DLD1 (cell line): Measurements from ENCODE around the gene TASOR2.

Experiments
- in situ Hi-C: cut with HindIII; loops from 2 replicates; pipeline ENCODE4 v1.10.0; 2017; ENCODE audit warnings: low sequenced_read_pairs

Gene TASOR2

DNA sequence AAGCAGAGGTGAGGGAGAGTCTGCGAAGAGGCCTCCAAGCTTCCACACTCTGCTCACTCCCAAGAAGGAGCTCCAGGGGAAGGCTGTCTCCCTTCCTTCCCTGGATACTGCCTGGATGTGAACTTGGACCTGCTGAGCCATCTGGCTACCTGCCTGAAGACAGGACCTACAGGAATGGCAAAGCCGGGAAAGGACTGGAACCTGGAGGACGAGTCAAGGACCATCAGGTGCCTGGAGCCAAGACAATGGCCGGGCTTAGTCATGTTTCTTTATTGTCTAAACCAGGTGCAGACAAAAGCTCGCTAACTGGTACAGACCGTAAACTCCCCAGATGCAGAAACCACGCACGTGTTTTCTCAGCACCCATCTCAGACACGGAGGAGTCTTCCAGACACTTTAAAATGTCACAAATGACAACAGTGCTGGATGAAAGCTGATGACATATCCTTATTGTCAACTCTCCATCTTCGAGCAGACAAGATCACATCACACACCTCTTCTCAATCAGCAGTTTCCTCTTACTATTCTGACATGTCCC, 30.4 kb upstream of the TASOR2 start:
- in situ Hi-C loops: no loop called here

DNA sequence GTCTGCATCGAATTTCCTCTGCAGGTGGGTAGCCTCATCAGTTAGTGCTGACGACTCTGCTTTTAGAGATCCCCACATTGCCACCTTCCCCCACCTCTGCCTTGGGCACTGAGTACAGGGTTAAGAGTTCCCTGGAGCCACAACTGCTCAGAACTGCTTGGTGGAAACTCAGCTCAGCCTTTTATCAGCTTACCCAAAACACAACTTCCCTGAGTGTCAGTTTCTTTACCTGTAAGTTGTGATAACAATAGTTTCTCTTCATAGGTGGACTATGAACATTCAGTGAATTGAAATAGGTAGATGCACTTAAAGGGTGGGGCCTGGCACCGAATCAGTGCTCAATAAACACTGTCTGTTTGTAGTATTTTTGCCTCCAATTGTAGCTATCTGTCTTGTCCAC, 29.5 kb upstream of the TASOR2 start:
- in situ Hi-C loops: no loop called here

DNA sequence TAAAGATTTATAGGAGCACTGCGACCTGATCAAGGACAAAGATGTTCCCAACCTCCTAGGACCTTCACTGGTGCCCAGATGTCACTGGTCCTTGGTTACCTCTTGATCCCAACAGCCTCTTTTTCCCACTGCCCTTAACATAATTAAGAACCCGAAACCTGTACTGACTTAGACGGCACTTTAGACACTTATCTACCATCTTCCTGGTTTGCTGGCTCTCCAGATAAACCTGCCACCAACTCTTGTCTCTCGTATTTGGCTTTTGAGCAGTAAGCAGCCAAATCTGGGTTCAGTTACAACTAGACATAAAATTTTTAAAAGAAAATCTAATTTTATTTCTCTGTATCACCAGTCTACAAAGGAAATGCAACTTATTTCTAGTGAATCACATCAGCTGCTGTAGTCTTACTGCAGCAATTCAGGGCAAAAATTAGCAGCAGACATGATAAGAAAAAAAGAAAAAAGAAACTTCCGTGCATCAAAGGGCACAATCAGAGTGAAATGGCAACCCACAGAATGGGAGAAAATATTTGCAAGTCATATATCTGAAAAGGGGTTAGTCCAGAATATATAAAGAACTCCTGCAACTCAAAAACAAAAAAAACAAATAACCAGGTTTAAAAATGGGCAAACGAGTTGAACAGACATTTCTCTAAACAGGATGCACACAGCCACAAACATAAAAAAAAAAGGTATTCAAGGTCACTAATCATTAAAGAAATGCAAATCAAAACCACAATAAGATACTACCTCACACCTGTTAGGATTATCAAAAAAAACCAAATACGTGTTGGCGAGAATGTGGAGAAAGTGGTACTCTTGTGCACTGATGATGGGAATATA, 27.7 kb upstream of the TASOR2 start:
- in situ Hi-C loops: no loop called here

DNA sequence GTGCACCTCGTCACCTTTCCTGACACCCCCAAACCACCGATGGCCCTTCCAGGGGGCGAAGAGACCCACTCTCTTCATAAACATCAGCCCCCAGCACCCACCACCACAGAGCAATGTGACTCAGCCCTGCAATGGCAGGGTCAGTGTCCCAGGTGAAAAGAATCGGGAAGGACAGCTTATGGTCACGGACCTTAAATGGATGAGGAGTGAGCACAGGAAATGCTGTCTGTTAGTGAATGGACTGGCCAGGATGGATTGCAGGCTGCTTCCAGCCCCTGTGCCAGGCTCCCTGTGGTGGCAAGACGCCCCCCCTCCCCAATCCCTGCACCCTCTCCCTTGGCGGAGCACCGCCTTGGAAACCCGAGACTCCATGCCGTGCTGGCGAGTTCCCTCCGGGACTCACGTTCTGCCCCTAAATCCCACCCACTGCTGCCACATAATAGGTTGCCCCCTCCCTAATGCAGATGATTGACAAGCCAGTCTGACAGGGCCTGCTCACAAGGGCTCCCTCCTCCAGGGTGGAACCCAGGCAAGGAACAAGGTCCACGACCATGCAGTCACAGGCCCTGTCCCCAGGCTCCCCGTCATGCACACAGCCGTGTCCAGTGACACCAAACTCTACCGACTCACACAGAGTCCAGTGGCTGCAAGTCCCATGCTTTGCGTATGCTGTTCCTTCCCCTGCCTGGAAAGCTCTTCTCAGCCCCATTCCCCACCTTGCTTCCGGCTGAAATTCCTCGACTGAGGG, 25.6 kb upstream of the TASOR2 start:
- in situ Hi-C loops: no loop called here

DNA sequence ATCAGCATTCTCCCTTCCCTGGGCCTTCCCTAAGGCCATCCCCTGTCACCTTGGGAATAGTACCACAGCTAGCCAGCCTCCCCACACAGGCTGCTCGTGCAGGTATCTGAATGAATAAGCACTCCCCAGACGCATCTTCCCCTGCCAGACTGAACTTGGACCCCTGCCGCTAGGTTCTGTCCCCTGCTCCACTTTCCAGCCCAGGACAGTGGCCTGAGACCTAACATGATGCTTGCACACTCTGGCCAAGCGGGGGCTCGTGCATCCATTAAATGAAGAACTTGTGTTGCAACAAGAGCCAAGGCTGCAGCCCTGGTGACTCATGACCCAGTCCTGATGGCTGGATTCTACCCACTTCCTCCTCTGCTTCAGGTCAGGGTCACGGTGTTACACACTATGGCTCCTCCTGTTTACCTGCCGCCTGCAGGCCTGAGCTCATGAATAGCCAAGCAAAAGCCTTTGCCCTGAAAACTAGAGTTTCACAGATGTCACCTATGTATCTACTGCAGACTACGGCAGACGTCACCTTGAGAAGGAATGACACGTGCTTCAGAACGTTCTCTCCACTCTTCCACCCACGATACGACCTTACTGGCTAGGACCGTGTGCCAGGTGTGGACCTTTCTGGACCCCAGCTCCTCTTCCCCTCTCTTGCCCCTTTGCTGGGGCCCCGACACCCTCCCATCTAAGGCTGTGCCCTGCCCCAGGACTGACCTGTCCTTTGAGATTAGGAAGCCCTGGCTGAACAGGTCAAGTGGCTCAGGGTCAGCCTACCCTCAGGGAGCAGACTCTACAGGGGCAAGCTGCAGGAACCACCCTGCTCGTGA, 24.7 kb upstream of the TASOR2 start:
- in situ Hi-C loops: no loop called here

DNA sequence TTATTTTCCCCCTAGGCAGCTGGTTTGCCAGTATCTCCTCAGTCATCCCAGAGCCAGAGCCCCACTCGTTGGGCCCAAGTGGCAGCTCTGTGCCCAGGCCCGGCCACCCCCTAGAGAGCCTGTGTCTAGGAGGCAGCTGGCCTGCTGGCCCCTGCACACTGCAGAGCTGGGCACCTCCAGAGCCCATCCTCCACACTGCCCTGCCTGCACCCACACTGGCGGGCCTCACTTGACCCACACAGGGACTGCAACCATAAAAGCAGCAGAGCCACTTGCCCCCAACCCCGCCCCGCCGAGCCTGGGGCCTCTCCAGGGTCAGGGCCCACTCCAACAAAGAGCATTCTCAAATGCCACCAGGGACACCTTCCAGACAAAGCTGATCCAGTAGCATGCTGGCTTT, 23.6 kb upstream of the TASOR2 start:
- in situ Hi-C loops: no loop called here

DNA sequence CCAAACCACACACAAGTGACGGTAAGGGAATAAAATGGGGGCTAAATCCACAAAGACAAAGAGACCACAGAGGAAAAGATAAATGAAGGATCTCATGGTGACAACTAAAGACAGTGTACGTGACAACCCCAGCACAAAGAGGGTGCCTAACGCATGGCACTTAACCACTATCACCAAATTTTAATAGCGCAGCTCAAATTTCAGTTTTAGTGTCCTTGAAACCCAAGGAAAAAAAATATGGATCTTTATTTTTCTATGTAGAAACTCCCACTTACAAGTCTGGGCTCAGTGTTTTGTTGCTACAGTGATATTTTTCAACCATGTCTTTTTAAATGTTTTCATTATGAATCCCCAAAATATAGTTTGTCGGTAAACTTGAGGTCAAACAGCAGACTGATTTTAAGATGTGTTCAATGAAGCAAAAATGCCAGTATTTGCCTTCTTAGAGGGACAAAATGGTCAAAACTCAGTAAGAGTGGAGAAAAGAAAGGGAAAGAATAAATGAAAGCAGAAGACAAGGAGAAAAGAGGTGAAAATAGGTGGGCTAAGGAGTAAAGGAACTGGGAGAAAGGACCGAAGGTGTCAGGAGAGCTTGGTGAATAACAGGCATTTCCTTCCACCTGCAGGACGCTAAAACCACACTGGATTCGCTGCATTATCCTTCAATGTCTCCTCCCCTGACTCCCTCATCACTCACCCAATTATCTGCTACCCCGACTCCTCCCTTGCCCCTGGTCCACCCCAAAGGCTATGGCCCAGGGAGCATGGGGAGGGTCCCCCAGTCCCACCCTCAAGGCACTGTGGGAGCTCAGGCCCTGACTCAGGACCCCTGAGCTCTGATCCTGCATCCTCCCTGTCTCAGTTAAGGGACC, 21.7 kb upstream of the TASOR2 start:
- in situ Hi-C loops: no loop called here

DNA sequence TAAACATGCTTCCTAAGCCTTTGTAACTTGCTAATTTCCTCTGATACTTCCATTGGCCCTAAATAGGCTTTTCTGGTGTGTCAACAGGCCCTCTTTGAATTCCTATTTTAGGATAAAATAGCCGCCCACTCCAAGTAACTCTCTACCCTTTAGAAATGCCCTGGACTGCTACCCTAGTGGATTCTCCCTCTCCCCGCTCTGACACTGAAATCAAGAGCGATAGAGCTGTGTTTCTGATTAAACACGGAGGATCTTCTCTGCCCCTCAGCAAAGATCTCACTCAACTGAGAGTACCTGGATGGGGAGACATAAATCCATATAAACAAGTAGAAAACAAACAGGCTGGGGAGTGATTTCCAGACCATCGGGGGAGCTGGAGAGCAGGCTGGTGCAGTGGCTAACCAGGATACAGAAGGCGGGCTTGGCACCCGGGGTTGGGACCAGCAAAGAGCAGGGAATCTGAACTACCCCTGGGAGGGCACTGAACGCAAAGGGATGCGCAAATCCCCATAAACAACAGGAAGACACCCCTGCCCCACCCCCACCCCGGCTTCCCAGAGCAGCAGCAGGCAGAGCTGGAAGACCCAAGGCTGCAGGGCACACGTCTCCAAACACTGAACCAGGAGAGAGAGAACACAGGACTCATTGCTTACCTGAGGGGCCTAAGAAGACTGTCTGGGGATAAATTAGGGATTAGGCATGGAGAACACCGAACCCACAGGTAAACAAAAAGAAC, 20.8 kb upstream of the TASOR2 start:
- in situ Hi-C loops: no loop called here

DNA sequence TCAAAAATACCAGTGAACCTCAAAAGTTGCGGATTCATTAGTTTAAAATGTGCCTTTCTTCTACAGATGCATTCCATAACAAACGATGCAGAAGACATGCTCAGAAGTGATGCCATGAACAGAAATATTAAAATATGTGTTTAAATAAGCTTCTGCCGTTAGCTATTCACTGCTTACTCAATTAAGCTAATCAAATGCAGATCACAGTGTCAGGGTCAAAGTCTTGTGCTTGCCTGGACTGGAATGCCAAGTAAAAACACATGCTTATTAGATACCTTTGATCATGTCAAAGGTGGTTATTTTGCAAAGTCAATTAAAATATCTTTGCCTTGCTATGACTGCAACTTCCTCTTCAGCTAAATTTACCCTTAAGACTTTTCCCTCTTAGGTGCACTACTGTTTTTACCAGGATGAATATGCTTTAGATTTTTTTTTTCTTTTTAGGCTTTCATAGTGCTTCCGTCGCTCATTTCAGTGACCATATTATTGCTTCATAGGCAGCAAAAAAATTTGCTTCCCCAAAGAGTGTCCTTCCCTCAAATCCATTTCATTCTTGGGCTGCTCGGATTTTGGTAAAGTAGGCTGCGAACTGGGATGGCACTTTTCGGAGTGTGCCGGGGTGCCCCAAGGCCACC, 19.1 kb upstream of the TASOR2 start:
- in situ Hi-C loops: no loop called here

DNA sequence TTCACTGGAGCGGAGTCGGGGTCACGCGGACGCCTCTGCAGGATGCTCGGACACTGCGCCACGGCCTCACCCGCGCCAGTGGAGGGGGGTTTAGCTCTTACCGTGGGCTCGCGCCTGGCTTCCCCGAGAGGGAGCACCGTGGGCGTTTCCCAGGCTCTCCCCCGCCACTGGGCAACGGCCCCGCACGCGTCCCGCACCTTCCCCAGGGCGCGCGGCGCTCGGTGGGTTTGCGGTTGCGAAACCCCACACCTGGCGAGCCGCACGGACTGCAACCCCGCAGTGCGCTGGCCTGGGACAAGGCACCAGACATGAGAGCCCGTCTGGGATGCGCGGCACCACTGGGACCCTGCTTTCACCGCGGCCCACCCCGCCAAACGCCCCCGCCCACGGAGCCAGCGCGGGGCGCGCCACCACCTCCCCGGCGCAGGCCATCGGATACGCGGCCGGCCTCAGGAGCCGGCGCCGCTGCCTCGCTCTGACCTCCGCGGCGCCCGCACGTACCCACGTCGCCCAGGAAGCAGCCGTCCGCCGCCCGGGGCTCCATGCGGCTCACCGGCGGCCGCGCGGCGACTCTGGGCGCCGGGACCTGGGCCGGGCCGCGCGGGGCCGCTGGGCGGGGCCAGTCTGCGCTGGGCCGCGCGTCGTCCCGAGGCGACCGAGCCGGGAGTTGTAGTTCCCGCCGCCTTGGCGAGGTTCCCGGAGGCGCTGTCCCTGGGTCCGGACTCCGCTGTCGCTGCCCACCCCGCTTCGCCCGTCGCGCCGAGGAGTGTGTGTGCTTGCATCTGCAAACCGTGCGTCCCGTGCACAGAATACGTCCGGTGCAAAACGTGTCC, 18.4 kb upstream of the TASOR2 start, which contains the start of gene ASB13:
TSS of gene ASB13 (minus strand) at position 588 of the 833 bp plus-strand sequence. CDS start at position 544, 44 bp downstream.
- in situ Hi-C loops: no loop called here

DNA sequence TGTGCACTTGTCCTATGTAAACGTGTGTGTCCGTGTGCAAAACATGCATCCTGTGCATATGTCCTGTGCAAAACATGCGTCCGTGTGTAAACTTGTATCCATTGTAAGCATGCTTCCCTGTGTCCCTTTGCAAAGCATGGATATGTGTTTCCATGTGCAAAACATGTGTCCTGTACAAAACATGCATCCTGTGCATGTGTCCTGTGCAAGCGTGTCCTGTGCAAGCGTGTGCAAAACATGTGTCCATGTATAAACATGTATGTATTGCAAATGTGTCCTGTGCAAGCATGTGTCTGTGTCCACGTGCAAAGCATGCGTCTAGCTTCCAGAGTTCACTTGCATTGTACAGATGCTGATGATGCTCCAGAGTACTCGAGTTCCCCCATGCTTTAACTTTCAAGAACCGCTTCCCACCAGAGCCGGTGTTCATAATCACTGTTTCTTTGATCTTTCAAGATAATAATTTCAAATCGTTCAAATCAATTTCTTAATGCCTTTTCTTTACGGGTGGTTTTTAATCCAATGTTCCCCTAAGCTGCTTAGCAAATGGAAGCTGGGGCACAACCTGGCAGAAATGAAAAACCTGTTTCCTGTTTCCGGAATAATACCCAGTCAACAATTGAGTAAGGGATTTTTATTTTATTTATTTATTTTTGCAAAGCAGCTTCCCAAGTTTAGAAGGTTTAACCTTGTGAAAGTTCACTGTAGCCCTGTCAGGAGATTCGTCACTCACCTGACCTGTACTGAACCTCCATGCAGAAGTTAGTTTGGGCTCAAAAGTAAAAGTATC, 17.6 kb upstream of the TASOR2 start:
- in situ Hi-C loops: no loop called here

DNA sequence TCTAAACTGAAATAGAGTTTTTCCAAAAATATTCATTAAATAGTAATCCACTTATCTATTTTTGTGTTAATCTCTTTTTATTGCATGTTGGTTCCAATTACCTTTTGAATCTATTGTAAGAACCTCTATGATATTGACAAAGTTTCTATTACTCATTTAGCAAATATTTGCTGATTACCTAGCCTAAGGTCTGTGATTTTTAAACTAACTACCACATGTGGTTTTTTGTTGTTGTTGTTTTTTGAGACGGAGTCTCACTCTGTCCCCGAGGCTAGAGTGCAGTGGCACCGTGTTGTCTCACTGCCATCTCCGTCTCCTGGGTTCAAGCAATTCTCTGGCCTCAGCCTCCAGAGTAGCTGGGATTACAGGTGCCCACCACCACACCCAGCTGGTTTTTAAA, 16.2 kb upstream of the TASOR2 start:
- in situ Hi-C loops: no loop called here

DNA sequence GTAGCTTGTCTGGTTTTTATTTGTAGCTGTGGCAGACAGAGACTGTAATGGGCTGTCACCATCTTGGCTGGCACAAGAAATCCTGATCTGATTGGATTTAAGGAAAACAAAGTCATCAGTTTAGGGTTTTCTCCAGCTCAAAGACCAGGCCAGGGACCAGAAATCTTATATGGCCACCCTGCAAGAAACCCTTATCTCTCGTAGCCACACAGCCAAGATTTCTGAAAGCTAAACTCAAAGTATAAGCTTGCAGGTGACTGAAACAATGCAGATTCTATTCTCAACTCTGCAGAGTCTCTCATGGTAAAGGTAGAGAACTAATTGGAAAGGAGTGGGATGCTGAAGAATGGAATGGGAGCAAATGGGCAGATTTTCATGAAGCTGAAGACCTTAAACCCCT, 15.0 kb upstream of the TASOR2 start:
- in situ Hi-C loops: no loop called here

DNA sequence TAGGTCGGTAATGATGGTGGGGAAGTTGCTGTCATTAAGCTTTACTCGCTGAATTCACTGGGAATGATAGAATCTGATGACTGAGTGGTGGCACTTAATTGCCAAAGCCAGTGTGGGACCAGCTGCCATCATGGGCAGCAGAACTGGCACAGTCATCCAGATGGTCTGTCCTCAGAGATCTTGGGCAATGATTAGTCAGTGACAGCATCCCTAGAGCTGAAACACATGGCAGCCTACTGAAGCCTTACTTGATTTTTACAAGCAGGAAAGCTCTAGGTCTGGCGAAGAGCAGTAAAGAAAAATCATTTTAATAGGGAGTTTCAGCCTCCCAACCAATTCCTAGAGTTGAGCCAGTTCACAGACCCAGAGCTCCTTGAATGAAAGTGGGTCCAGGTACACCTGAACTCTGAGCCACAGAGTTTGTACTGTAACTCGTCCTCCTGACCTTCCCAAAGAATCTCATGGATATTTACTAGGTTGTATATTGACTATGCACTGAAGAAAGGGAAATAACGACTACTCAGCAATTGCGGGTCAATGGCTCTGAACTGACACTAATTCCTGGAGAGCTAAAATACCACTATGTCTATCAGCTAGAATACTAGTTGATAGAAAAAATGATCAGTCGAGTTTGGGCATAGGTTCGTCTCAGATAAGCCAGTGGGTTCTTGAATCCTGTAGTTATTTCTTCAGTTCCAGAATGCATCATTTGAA, 13.8 kb upstream of the TASOR2 start:
- in situ Hi-C loops: no loop called here

DNA sequence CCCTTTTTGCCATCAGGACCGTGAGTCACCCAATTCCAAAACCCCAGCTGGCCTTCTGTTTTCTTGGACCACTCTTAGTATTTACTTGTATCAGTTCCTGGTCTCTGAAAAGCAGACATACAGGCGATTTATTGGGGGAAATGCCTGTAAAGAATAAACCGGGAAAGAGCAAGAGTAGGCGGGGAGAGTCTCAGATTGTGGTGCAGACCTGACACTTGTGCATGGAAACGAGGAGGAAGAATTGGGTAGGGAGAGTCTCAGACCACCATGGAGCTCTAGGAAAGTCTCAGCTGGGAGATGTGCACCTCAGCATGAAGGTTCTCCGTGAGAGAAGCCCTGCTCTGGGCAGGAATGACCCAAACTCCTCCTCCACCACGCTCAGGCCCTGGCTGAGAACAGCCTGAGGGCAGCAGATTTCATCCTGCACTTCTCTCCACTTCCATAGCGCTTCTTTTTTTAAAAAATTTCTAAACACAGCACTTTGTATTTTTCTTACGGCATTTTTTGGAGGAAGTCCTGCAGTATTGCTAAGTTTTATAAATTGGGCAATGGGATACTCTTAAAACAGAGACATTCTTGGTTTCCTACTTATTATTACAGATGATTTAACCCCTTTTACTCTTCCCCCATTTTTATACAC, 6.1 kb upstream of the TASOR2 start:
- in situ Hi-C loops: no loop called here

DNA sequence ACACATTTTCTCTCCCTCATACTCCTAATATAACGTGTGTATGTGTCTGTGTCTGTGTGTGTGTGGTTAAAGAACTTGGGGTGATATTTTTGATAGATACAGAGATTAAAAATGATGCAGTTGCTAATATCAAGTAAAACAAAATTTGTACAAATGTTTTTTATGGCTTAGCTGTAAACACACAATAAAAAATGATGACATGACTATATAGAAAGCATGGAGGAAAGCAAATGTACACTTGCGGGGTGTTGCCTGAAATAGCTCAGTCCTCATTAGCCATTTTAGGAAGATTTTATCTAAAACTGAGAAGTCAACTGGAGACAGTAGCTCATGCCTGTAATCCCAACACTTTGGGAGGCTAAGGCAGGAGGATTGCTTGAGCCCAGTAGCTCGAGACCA, 5.6 kb upstream of the TASOR2 start:
- in situ Hi-C loops: no loop called here
